ENCODE data around the gene WWOX.

The WWOX gene

DNA sequence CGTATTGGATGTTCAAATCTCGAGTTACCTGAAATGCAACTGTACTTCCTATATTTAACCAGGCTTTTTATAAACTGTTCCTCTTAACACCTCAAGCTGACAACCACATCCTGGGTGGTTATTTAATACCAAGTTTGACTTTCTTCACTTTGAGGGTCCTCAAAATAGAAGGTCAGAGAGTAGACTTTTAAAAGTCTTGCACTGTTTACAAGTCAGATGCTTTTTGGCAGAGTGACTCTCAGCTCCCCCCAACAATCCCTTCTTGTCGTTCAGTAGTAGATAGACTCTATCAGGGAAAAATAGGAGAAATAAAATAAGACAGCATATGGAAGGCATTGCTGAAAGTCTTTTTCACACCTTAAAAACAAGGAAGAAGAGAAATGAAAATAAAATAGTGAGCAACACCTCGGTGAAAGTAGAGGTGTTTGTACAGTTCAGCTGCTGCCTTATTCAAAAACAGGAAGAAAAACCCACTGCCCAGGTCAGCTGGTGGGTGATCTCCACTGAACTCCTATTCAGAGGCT, 650.4 kb downstream of the WWOX start:
- no peak for DNase-seq

DNA sequence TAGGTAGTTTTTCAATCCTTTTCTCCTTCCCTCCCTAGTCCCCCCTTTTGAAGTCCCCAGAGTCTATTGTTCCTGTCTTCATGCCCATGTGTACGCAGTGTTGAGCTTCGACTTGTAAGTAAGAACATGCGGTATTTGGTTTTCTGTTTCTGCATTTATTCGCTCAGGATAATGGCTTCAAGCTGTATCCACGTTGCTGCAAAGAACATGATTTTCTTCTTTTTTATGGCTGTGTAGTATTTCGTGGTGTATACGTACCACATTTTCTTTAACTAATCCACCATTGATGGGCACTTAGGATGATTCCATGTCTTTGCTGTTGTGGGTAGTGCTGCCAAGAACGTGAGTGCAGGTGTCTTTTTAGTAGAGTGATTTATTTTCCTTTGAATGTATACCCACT, 651.2 kb downstream of the WWOX start:
- no peak for DNase-seq

DNA sequence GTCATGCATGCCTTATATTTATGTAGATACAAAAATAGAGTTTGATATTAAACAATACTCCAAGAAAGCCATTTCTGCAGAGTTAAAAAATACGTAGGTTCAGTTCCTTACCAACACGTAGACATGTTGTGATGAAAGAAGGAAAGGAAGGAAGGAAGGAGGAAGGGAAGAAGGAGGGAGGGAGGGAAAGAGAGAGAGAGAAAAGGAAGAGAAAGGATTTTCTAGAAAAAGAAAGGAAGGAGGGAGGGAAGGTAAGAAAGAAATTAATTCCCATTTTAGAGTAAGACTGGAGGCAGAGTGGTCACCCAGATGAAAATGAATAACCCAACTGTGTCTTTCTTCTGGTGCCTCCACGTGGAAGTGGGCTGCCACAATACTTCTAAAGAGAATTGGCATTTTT, 652.1 kb downstream of the WWOX start:
- no peak for DNase-seq

DNA sequence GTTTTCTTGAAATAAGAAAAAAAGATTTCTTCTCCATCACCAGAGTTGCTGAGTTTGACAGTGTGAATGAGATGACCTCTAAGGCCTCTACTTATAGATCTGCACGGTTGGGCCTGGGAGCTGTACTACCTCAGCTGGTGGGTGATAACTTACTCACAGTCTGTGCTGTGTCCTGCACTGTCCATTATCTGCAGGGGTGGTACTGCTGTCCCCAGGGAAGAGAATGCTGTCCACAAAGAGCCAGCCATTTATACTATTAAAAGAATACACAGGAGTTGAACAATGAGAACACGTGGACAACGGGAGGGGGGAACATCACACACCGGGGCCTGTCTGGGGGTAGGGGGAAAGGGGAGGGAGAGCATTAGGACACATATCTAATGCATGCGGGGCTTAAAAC, 655.3 kb downstream of the WWOX start:
- DNase-seq = no peak

DNA sequence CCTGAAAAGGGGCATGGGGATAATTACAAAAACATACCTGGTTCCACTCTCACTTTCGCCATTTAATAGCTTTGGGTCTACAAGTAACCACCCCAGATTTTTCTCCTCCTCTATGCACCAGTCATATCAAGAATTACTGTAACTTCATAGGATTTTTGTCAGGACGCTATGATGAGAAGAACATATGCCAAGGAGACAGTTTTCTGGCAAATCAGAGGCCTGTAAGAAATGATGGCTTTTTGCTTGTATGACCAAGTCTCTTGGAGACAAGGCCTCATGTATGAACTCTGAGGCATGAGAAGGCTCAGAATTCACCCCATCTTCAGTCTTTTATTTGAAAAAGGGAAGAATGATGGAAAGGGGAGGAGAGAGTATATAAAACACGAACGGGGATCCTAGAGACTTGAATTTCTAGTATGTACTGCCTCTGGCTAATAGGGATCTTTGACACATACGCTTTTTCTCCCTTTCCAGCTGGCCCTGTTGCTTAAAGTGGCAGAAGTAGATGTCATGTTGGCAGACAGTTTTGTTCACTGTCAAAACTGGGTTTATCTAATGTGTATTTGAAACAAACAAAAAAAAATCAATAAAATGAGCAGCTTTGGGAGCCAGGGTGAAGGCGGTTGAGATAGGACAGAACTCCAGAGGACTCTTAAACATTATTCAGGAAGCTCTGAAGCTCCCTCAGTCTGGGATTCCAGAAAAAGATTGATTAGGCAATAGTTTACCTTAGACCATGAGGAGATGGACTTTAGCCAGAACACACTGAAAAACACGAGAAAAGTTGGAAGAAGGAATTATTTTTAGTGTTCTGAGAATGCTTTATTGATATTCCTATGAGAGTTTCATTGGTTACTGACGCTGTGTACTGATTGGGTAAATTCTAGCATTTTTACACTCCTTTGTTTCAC, 656.6 kb downstream of the WWOX start:
- DNase-seq = no peak

DNA sequence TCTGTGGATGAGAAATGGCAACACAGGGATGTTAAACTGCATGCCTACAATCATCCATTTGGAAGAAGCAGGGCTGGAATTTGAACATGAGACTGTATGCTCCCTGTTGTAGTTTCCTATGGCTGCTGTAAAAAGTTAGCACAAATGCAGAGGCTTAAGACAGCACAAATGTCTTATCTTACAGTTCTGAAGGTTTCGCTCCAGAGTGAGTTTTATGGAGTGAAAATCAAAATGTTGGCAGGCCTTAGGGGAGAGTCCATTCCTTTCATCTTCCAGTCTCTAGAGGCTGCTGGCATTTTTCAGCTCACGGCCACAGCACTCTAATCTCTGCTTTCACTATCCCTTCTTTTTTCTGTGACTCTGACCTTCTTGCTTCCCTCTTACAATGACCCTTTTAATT, 660.1 kb downstream of the WWOX start:
- DNase-seq = no peak

DNA sequence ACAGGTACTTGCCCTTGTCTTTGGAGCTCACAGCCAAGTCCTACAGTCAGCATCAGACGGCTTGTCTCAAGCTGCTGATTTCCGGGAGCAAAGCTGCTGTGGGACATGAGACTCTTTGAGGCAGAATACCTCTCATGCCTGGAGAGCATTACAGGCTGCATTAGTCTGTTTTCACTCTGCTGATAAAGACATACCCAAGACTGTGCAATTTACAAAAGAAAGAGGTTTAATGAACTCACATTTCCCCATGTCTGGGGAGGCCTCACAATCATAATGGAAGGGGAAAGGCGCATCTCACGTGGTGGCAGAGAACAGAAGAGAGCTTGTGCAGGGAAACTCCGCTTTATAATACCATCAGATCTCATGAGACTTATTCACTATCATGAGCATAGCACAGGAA, 661.2 kb downstream of the WWOX start:
- no peak for DNase-seq

DNA sequence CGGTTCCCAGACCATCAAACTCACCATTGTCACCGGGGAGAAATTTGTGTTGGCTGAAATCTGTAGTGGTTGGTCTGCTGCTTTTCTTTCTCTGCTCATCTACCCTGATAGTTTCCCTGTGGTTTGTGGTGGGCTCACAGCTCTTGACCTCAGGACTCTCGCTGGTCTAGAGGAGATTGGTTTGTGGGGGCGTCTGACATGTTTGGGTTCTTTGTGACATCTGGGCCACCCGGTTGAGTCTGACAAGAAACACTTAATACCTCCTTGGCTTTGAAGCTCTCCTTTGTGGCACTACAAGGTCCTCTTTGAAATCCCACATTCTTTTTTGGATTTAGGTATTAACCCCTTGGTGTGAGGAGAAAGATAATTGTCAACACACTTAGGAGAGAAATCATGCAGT, 662.0 kb downstream of the WWOX start:
- no peak for DNase-seq

DNA sequence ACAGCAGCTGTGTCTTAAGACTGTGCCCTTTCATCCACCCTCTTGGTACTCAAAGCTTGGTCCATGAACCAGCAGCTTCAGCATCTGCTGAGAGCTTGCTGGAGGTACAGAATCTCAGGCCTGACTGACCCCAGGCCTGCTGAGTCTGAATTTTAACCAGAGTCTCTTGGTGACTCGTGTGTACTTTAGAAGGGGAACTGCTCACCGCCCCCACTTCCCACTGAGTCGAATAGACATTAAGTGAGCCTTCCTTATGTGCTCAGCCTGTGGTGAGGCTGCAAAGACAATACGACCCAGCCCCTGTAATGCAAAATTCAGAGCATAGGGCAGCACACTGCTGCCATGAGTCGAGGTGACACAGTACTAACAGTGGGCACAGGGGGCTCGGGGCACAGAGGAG, 662.8 kb downstream of the WWOX start:
- peak; percentile 69 to 71 for DNase-seq

DNA sequence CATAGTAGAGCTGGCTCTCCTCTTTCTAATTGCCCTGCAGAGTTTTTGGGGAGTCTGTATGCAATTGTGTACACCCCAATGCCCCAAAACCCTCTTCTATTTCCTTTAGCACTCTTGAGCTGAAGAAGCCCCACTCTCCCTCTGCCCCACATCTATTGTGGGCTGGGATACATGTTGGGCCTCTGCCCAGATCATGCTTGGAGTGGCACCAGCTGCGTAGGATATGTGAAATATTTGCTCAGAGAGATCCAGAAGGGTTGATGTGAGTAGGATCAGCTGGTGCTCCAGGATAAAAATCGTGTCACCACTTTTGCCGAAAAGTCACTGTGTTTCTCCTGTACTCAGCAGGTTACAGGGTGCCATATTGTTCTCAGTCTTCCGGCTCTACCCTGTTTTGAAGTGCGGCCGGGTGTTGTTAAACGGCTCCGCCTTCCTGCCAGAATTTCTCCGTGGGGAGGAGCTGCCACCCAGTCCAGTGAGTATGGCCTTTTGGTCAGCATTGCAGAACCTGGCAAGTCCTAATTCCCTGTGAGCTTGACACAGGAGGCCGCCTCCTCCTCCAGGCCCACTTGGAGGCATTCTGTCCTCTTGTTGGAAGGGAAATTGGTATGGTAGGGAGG, 664.5 kb downstream of the WWOX start:
- no peak for DNase-seq

DNA sequence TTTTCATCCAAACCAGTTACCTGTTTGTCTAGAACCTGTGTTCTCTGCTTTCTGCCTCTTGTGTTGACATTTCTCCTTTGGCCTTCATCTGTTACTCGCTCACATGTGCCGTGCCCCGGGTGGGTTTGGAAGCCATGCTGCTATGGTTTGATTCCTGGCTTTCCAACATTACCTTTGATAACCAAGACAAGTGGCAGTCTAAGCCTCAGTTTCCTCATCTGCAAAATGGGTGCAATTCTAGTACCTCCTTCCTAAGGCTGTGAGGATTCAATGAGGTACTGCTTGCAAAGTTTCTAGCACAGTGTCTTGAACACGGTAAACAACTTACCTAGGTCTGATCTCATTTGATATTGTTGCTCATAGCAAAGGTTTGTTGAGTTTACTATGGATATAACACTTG, 665.0 kb downstream of the WWOX start:
- no peak for DNase-seq

DNA sequence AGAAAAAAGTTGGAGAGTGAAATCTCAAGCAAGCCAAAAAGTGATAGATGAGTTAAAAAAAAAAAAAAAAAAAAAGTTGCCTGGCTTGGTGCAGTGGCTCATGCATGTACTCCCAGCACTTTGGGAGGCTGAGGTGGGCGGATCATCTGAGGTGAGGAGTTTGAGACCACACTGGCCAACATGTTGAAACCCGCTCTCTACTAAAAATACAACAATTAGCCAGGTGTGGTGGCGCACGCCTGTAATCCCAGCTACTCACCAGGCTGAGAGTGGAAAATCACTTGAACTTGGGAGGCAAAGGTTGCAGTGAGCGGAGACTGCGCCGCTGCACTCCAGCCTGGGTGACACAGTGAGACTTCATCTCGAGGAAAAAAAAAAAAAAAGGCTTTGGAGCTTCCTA, 668.8 kb downstream of the WWOX start:
- DNase-seq = no peak

DNA sequence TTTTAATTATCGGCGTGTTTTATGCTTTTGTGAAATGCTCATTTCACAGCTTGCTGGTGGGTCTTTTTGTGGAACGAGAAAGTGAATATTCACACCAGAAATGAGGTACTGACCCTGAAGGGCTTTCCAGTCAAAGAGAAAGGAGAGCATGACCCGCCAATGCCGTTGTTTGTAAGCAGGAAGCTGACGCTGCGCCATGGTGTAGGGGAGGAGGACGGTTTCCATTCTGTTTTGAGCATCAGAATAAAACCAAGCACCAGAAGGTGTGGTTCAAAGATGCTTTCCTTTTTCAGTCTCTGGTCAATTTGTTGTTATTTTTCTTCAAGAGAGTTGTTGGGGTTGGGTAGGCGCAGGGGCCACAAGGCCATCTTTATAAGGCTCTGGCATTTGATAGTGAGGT, 669.3 kb downstream of the WWOX start:
- DNase-seq = no peak

DNA sequence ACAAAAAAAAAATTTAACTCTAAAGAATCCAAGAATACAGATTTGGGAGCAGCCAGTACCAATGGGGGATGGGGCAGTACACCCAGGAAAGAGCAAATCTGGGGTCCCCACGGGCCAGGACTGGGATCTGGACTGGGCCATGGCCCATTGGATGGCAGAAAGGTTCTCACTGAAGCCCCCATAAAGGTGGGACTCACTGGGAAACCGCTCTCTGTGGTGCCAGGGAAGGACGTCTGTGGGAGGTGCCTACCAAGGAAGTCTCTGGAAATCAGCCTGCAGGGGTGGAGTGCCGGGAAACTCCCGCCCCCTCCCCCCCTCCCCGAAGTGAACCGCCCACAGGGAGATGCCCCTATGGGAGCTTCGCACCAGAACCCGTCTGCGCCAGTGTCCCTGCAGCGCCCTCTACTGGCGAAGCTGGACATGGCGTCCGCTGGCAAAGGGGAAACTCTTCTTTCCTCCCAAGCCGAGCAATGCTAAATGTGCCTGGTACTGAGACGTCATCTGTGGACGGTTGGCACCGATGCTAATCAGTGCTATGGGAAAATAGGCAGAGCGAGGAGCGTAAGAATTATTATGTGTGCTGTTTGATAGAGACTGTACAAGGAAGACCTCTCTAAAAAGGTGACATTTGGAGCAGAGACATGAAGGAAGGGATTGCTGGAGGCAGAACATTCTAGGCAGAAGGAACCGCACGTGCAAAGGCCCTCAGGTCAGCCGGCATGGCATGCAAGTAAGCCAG, 671.1 kb downstream of the WWOX start:
- peak; percentile 59 to 83 for DNase-seq

DNA sequence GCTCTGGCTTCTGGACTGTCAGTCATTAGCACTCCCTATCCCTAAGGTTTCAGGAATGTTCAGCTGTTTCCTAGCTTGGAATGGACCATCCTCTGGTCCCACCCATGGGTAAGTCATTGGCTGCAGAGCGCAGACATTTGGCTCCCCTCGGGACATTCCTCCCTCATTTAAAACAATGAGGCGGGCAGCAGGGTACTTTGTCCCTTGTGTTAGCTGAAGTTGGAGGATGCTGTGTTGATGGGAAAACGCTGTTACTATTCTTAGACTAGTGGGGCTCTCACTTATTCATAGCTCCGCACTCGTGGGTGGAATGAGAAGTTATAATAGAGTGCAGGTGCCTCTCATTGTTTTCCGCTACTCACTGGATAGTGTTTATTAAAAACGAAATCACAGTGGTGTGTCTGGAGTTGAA, 673.8 kb downstream of the WWOX start:
- DNase-seq = no peak

DNA sequence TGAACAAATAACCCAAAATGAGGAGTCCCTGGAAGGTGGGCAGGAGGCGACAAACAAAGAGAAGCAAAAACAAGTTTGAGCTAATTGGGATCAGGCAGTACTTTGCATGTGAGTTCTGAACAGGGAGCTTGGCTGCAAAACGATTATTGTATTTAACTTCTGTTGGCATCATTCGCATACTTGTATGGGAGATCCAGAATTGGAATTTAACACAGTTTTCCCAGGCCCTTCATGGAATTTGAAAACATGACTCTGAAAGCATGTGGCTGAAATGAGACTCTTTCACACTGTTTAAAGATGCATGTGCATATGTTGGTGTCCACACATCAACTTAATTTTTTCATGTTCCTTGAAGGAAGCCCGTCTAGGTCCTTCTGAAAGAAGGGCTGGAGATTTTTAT, 674.3 kb downstream of the WWOX start:
- no peak for DNase-seq

DNA sequence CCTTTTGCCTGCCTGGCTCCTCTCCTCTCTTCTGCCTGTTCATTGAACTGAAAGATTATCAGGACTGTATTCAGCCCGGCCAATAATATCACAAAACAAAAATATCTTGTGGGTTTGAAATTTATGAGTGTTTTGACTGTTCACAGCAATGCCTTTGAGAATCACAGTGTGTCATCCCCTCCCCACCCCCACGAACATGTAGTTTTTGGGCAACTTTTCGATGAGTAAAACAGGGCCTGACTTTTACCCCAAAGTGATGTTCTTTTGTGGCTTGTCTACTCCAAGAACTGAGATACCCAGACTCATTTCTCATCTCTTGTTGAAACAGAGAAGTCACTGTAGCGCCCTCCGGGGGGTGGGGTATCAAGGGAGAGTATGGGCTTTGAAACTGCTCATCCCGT, 675.7 kb downstream of the WWOX start:
- no peak for DNase-seq

DNA sequence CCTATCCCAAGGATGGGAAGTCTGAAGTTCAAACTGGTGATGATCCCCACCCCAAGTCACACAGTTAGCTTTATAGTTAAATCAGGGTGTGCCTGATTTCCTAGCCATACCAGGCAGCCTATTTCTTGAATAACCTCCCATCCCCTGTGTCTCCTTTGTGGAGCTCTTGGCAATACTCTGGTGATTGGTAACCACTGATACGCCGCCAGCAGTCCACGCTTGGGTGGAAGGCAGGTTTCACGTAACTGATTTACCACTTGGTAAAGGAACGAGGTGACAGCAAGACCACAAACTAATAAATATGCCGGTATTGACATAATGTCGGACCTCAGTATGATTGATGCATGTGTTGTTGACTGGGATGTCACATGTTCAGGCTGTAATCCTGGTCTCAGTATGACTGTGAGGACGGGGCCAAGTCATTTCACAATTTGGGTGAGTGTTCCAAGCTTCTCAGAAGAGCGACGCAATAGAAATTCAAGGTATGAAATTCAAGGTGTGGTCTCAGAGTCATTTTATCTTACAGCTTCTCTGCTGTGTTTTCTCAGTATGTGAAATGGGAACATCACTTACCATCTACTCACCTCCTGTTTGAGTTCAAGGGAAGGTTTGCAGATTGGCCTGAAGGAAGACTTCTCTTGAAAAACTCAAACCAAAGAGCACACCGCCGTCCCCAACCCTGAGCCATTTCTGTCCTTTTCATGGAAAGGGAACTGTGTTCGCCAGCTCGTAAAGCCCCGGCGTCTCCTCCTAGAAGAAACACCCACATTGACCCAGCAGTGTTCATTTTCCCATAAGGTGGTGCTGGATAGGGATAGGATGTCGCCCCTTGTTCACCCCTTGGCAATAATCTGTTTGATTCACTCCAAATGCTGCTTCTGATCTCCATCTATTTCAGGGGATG, 678.9 kb downstream of the WWOX start:
- no peak for DNase-seq

DNA sequence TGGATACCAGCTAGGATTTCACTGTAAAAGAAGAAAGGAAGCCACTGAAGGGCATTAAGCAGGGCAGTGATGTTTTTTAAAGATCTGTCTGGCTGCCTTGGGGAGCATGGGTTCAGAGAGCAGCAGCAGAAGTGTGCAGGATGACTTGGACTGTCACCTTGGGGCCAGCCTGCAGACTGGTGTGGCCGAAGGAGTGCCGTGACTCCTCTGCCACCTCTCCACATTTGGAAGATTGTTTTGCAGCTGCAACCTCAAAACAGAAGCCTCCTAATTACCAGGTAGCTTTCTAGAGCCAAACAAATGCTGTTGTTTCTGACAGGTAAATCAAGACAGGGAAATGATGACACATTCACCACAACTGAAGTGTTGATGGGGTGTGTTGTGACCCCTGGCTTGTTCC, 681.4 kb downstream of the WWOX start:
- DNase-seq = no peak

DNA sequence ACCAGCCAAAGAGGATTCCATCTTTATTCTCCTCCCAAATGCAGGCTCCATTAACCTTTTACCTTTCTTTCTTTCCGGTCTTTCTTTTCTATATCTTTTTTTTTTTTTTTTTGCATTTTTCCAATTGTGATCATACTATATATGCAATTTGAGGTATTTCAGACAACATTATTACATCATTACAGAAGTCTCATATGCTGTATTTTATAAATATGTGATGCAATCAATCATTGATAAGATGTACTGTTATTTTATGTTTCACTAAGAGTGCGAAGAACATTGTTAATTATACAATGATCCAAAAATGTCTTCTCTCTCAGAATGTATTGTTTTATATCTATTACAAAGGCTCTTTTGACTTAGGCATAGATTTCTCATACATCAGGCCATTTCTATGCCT, 683.1 kb downstream of the WWOX start:
- no peak for DNase-seq

DNA sequence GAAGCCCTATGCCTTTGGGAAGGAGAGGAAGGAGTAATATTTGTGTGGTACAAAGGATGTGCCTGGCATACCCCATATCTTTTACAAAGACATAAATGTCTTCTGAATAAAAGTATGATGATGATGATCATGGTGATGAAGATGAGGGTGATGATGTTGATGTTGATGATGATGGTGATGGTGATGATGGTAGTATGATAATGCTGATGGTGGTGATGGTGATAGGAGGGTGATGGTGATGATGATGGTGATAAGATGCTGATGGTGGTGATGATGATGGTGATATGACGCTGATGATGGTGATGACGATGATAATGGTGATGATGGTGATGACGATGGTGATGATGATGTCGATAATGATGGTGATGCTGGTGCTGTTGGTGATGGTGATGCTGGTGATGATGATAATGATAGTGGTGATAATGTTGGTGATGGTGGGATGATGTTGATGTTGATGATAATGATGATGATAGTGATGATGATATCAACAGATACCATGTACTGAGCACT, 684.2 kb downstream of the WWOX start:
- DNase-seq = no peak

DNA sequence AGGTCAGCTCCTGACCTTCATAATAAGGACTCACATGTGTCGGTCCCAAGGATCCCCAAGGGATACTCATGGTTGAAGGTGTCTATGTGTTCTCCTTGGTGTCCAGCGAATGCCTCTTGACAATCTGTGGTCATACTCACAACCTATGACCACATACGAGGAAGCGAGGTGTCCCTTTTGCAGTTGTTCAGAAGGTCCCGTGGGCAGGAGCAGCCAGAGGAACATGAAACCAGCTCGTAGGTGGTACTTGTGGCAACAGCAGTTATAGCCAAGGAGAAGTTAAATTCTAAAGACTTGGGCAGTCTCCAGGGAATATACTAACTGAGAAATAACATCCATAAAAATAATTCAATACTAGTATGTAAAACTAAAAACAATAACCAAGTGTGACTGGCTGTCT, 685.3 kb downstream of the WWOX start:
- peak; percentile 42 to 83 for DNase-seq

All from inflammatory macrophage treated with lipopolysaccharide for 1 hour (primary cell).